ENCODE data around the gene SIN3A. TPM values are rescaled to one million over a fixed set of nuclear protein-coding genes. Genes with fewer than 3 reads are reported as not detected.

SIN3A gene
- total RNA-seq, 2 donors from 2014 or later, result 16.0 to 25.5 TPM

GRCh38 chr15:75361989-75362641 lies 89.4 kb downstream of the SIN3A start:
- no peak for TF ChIP-seq CTCF (IDR thresholded peaks at IDR 0.05)
- peaks cover 0 to 1% of the 10 kb centered on the region in 2 donors for H3K4me1 ChIP-seq

GRCh38 chr15:75361361-75361988 lies 90.0 kb downstream of the SIN3A start:
- Histone ChIP-seq H3K36me3 (peaks cover 88% of the 10 kb centered on the region), H3K4me1 (no peaks in the 10 kb centered on the region), H3K27me3 (no peaks in the 10 kb centered on the region), H3K9me3 (no peaks in the 10 kb centered on the region), H3K27ac (no peak overlapping the region), H3K4me3 (no peak overlapping the region)
- no peak for DNase-seq (ENCODE audit: low spot score)
- no peak for TF ChIP-seq CTCF (IDR thresholded peaks at IDR 0.05)

More at GRCh38 chr15:75361989-75362641, 89.4 kb downstream of the SIN3A start:
- H3K27me3 ChIP-seq, result no peaks in the 10 kb centered on the region
- H3K27ac ChIP-seq, result no peak overlapping the region
- no peak overlapping the region for H3K4me3 ChIP-seq
- H3K36me3 ChIP-seq, result peaks cover 88% of the 10 kb centered on the region
- H3K9me3 ChIP-seq, result no peaks in the 10 kb centered on the region
- no peak for DNase-seq (ENCODE audit: low spot score)

- Histone ChIP-seq H3K9me3 (no peaks in the 10 kb centered on the region), H3K27ac (no peak overlapping the region), H3K4me1 (no peaks in the 10 kb centered on the region), H3K27me3 (no peaks in the 10 kb centered on the region), H3K4me3 (no peak overlapping the region), H3K36me3 (peaks cover 88% of the 10 kb centered on the region)
- TF ChIP-seq CTCF (IDR thresholded peaks at IDR 0.05), result no peak
- DNase-seq (ENCODE audit: low spot score), result no peak
These were observed 90.6 kb downstream of the SIN3A start for GRCh38 chr15:75360856-75361255.

GRCh38 chr15:75360391-75360790 lies 91.1 kb downstream of the SIN3A start:
- Histone ChIP-seq H3K4me1 (no peaks in the 10 kb centered on the region), H3K4me3 (no peak overlapping the region), H3K36me3 (peaks cover 84% of the 10 kb centered on the region), H3K9me3 (no peaks in the 10 kb centered on the region), H3K27me3 (no peaks in the 10 kb centered on the region), H3K27ac (no peak overlapping the region)
- no peak for TF ChIP-seq CTCF (IDR thresholded peaks at IDR 0.05)
- no peak for DNase-seq (ENCODE audit: low spot score)

- Histone ChIP-seq H3K27me3 (no peaks in the 10 kb centered on the region), H3K27ac (no peak overlapping the region), H3K9me3 (no peaks in the 10 kb centered on the region), H3K4me3 (no peak overlapping the region), H3K4me1 (no peaks in the 10 kb centered on the region), H3K36me3 (peaks cover 77% of the 10 kb centered on the region)
- TF ChIP-seq CTCF (IDR thresholded peaks at IDR 0.05), result no peak
- DNase-seq (ENCODE audit: low spot score), result no peak
These were observed 91.8 kb downstream of the SIN3A start for GRCh38 chr15:75359537-75360250.

Measured in right atrium auricular region (tissue), 2 donors.